H9 (cell line): ENCODE measurements around the gene TRIM54. TPM values are rescaled to one million over a fixed set of nuclear protein-coding genes. Genes with fewer than 3 reads are reported as not detected.

ENCODE experiments used
- DNase-seq: peaks from one replicate; pipeline ENCODE4 v3.0.0-alpha.2; 2017
- H2AFZ ChIP-seq: one replicate; pipeline ENCODE4 v1.6.1; 2013; ENCODE audit warnings: mild to moderate bottlenecking, low read length, control low read depth, moderate library complexity
- H2AK5ac ChIP-seq: 2 replicates; pipeline ENCODE4 v1.6.1; 2013; ENCODE audit warnings: low read length, control low read depth, mixed read lengths; ENCODE audit not compliant: insufficient read length
- H2BK120ac ChIP-seq: one replicate; pipeline ENCODE4 v1.6.1; 2013; ENCODE audit warnings: low read depth, mild to moderate bottlenecking, low read length, control low read depth, inconsistent platforms; ENCODE audit not compliant: poor library complexity, severe bottlenecking
- H2BK12ac ChIP-seq: 2 replicates; pipeline ENCODE4 v1.6.1; 2013; ENCODE audit warnings: low read length, control low read depth, mixed read lengths, low read depth; ENCODE audit not compliant: insufficient read length
- H2BK15ac ChIP-seq: 2 replicates; pipeline ENCODE4 v1.6.1; 2013; ENCODE audit warnings: low read depth, low read length, control low read depth
- H2BK20ac ChIP-seq: one replicate; pipeline ENCODE4 v1.6.1; 2013; ENCODE audit warnings: low read depth, mild to moderate bottlenecking, low read length, control low read depth, inconsistent platforms; ENCODE audit not compliant: poor library complexity, severe bottlenecking
- H2BK5ac ChIP-seq: 2 replicates; pipeline ENCODE4 v1.6.1; 2013; ENCODE audit warnings: low read length, control low read depth, mixed read lengths; ENCODE audit not compliant: insufficient read length
- H3K14ac ChIP-seq: 2 replicates; pipeline ENCODE4 v1.6.1; 2013; ENCODE audit warnings: low read length, control low read depth; ENCODE audit not compliant: insufficient read depth
- H3K18ac ChIP-seq: 2 replicates; pipeline ENCODE4 v1.6.1; 2013; ENCODE audit warnings: low read depth, mild to moderate bottlenecking, mixed read lengths, low read length, control low read depth; ENCODE audit not compliant: insufficient read length
- H3K23ac ChIP-seq: 2 replicates; pipeline ENCODE4 v1.6.1; 2013; ENCODE audit warnings: low read length, control low read depth, mixed read lengths, low read depth; ENCODE audit not compliant: insufficient read length
- H3K23me2 ChIP-seq: 2 replicates; pipeline ENCODE4 v1.6.1; 2013; ENCODE audit warnings: low read depth, mild to moderate bottlenecking, mixed read lengths, low read length, control low read depth; ENCODE audit not compliant: insufficient read length, poor library complexity, severe bottlenecking
- H3K27ac ChIP-seq: 2 replicates; pipeline ENCODE4 v1.5.1; 2013; ENCODE audit warnings: low read length, control low read depth, mixed read lengths, low read depth; ENCODE audit not compliant: insufficient read length
- H3K27me3 ChIP-seq: 2 replicates; pipeline ENCODE4 v1.6.1; 2013; ENCODE audit warnings: low read length, control low read depth, inconsistent platforms; ENCODE audit not compliant: insufficient read depth
- H3K4ac ChIP-seq: 2 replicates; pipeline ENCODE4 v1.6.1; 2013; ENCODE audit warnings: low read depth, mild to moderate bottlenecking, control low read depth, inconsistent platforms, low read length, moderate library complexity
- H3K4me1 ChIP-seq: 2 replicates; pipeline ENCODE4 v1.6.1; 2013; ENCODE audit warnings: low read length, control low read depth, inconsistent platforms; ENCODE audit not compliant: insufficient read depth
- H3K4me2 ChIP-seq: 2 replicates; pipeline ENCODE4 v1.6.1; 2013; ENCODE audit warnings: low read length, control low read depth, mixed read lengths; ENCODE audit not compliant: insufficient read length, insufficient read depth
- H3K56ac ChIP-seq: 2 replicates; pipeline ENCODE4 v1.6.1; 2013; ENCODE audit warnings: low read depth, mild to moderate bottlenecking, mixed read lengths, low read length, control low read depth; ENCODE audit not compliant: insufficient read length
- H3K79me1 ChIP-seq: 2 replicates; pipeline ENCODE4 v1.6.1; 2013; ENCODE audit warnings: low read depth, mild to moderate bottlenecking, moderate library complexity, low read length, control low read depth, inconsistent platforms; ENCODE audit not compliant: insufficient read depth, poor library complexity, severe bottlenecking
- H3K79me2 ChIP-seq: 2 replicates; pipeline ENCODE4 v1.6.1; 2013; ENCODE audit warnings: low read length, control low read depth, inconsistent platforms; ENCODE audit not compliant: insufficient read depth
- H3K9ac ChIP-seq: 2 replicates; pipeline ENCODE4 v1.6.1; 2013; ENCODE audit warnings: low read length, control low read depth, mixed read lengths; ENCODE audit not compliant: insufficient read length; ENCODE audit errors: extremely low read depth
- H3K9me3 ChIP-seq: one replicate; pipeline ENCODE4 v1.6.1; 2013; ENCODE audit warnings: low read depth, low read length, inconsistent platforms; ENCODE audit not compliant: control insufficient read depth
- H3T11ph ChIP-seq: one replicate; pipeline ENCODE4 v1.6.1; 2013; ENCODE audit warnings: mild to moderate bottlenecking, low read length, control low read depth, inconsistent platforms
- H4K20me1 ChIP-seq: one replicate; pipeline ENCODE4 v1.6.1; 2013; ENCODE audit not compliant: control insufficient read depth, insufficient read length, insufficient read depth
- H4K5ac ChIP-seq: 2 replicates; pipeline ENCODE4 v1.6.1; 2013; ENCODE audit warnings: low read depth, mild to moderate bottlenecking, mixed read lengths, low read length, control low read depth; ENCODE audit not compliant: insufficient read length
- H4K8ac ChIP-seq: replicated peaks from 2 replicates; pipeline ENCODE4 v1.6.1; 2013; ENCODE audit warnings: low read length, control low read depth, mixed read lengths, low read depth; ENCODE audit not compliant: insufficient read length
- H4K91ac ChIP-seq: 2 replicates; pipeline ENCODE4 v1.6.1; 2013; ENCODE audit warnings: low read depth, mild to moderate bottlenecking, moderate library complexity, mixed read lengths, low read length, control low read depth; ENCODE audit not compliant: insufficient read length
- H3K27ac Mint-ChIP-seq, 3 experiments: 2 replicates in 2 of 3; 3 replicates in 1 of 3; pipeline ENCODE4 v1.8.0; 2020 to 2021; ENCODE audit warnings: mixed read lengths in 3 of 3, mild to moderate bottlenecking in 1 of 3, moderate library complexity in 1 of 3
- H3K27me3 Mint-ChIP-seq: 2 replicates; pipeline ENCODE4 v1.8.0; 2021; ENCODE audit warnings: low read depth, mild to moderate bottlenecking, moderate library complexity, mixed read lengths
- H3K36me3 Mint-ChIP-seq, 3 experiments: 2 replicates in 2 of 3; 3 replicates in 1 of 3; pipeline ENCODE4 v1.8.0; 2020 to 2021; ENCODE audit warnings: low read depth in 3 of 3, mixed read lengths in 3 of 3; ENCODE audit not compliant: insufficient read depth in 1 of 3
- H3K4me1 Mint-ChIP-seq, 2 experiments: 2 replicates each; pipeline ENCODE4 v1.8.0; 2020; ENCODE audit warnings: mixed read lengths in 2 of 2
- H3K4me3 Mint-ChIP-seq, 2 experiments: 2 replicates in 1 of 2; 3 replicates in 1 of 2; pipeline ENCODE4 v1.8.0; 2020 to 2021; ENCODE audit warnings: mild to moderate bottlenecking in 2 of 2, mixed read lengths in 2 of 2, moderate library complexity in 1 of 2
- H3K9me3 Mint-ChIP-seq, 2 experiments: 2 replicates in 1 of 2; 3 replicates in 1 of 2; pipeline ENCODE4 v1.8.0; 2020; ENCODE audit warnings: mild to moderate bottlenecking in 2 of 2, mixed read lengths in 2 of 2, moderate library complexity in 1 of 2
- CTCF ChIP-seq: fragments of 200-600 bp; sonication (generic); conservative IDR thresholded peaks from 3 replicates; pipeline ENCODE4 v1.8.0; 2021; ENCODE audit warnings: antibody characterized with exemption, mild to moderate bottlenecking
- WGBS: extraction: QIAGEN DNeasy Blood & Tissue Kit; methylation state at CpG from one replicate; pipeline ENCODE4 v1.1.7; 2013; ENCODE audit warnings: missing lambda C conversion rate, low lambda C conversion rate, mixed read lengths; ENCODE audit not compliant: insufficient read length; ENCODE audit errors: extremely low coverage; 5-methylcytosine and 5-hydroxymethylcytosine counted together
- total RNA-seq: library from RNA; stranded (reverse); gene quantifications from 2 replicates; pipeline ENCODE4 v1.2.1, GENCODE V29; 2021

Gene TRIM54
- total RNA-seq, 1 experiment from 2014 or later = 5.0 TPM

- H2BK20ac ChIP-seq = no peak overlapping the region
- H3T11ph ChIP-seq = no peak overlapping the region
- H3K27ac ChIP-seq = no peak overlapping the region
- no peaks in the 10 kb centered on the region for H3K79me1 ChIP-seq
- no peak overlapping the region for H3K23ac ChIP-seq
- H4K8ac ChIP-seq = no peak overlapping the region
- no peaks in the 10 kb centered on the region for H4K20me1 ChIP-seq
- peaks cover 14% of the 10 kb centered on the region; the same call in 1 of the 2 replicates for H3K27me3 ChIP-seq
- H4K5ac ChIP-seq = no peak overlapping the region
- no peak overlapping the region for H2BK120ac ChIP-seq
- no peak for DNase-seq
- Mint-ChIP-seq H3K4me1 (peaks cover 10 to 12% of the 10 kb centered on the region in 2 experiments), H3K27ac (no peak overlapping the region), H3K36me3 (no peaks in the 10 kb centered on the region; a peak in 2 of 7 replicates), H3K9me3 (no peaks in the 10 kb centered on the region), H3K4me3 (no peak overlapping the region), H3K27me3 (peaks cover 65% of the 10 kb centered on the region)
- no peaks in the 10 kb centered on the region; the same call in 1 of the 2 replicates for H3K4me1 ChIP-seq
- H3K18ac ChIP-seq = no peak overlapping the region
- H2AFZ ChIP-seq = no peak overlapping the region
- H2BK5ac ChIP-seq = no peak overlapping the region
- no peak overlapping the region; the same call in 1 of the 2 replicates for H3K14ac ChIP-seq
- H3K9ac ChIP-seq = no peak overlapping the region
- H2BK12ac ChIP-seq = no peak overlapping the region
- no peaks in the 10 kb centered on the region for H3K79me2 ChIP-seq
- TF ChIP-seq CTCF = no peak
- H3K4me2 ChIP-seq = no peak overlapping the region
- no peak overlapping the region for H2BK15ac ChIP-seq
- no peaks in the 10 kb centered on the region for H3K9me3 ChIP-seq
- H3K23me2 ChIP-seq = peaks cover 9% of the 10 kb centered on the region
- no CpG with 5 or more reads among the region's 8 CpGs for WGBS
- H4K91ac ChIP-seq = no peak overlapping the region
- H3K4ac ChIP-seq = no peak overlapping the region
- no peak overlapping the region for H2AK5ac ChIP-seq
- H3K56ac ChIP-seq = no peak overlapping the region
These were observed 24.2 kb upstream of the TRIM54 start for GRCh38 chr2:27258051-27258450.
